ENCODE results near the gene BAIAP2. TPM values are rescaled to one million over a fixed set of nuclear protein-coding genes. Genes with fewer than 3 reads are reported as not detected.

Gene BAIAP2
- total RNA-seq, 6 experiments from 2014 or later: 30.8 to 47.4 (median 35.9) TPM

GRCh38 chr17:81097134-81097942 lies 62.4 kb downstream of the BAIAP2 start:
- peak; percentile 88 for TF ChIP-seq CTCF (IDR thresholded peaks at IDR 0.05)
- Mint-ChIP-seq H3K9me3 (no peaks in the 10 kb centered on the region), H3K27ac (peak overlapping the region; percentile 98), H3K27me3 (ENCODE audit: insufficient read depth) (peaks cover 3% of the 10 kb centered on the region; the same call in 1 of the 2 replicates), H3K36me3 (ENCODE audit: low read depth) (no peaks in the 10 kb centered on the region), H3K4me3 (peak overlapping the region; percentile 78), H3K4me1 (ENCODE audit: low read depth) (peaks cover 42% of the 10 kb centered on the region)
- peak; percentile 61 for DNase-seq

GRCh38 chr17:81097943-81098308 lies 63.0 kb downstream of the BAIAP2 start:
- no peaks in the 10 kb centered on the region for H3K9me3 Mint-ChIP-seq
- peaks cover 42% of the 10 kb centered on the region for H3K4me1 Mint-ChIP-seq (ENCODE audit: low read depth)
- DNase-seq: peak; percentile 10
- H3K4me3 Mint-ChIP-seq: no peak overlapping the region; the same call in 1 of the 2 replicates
- no peak for TF ChIP-seq CTCF (IDR thresholded peaks at IDR 0.05)
- peaks cover 3% of the 10 kb centered on the region; the same call in 1 of the 2 replicates for H3K27me3 Mint-ChIP-seq (ENCODE audit: insufficient read depth)
- no peaks in the 10 kb centered on the region for H3K36me3 Mint-ChIP-seq (ENCODE audit: low read depth)
- peak overlapping the region; percentile 91 for H3K27ac Mint-ChIP-seq

GRCh38 chr17:81099888-81100287 lies 64.9 kb downstream of the BAIAP2 start:
- Mint-ChIP-seq H3K9me3 (no peaks in the 10 kb centered on the region), H3K36me3 (ENCODE audit: low read depth) (no peaks in the 10 kb centered on the region), H3K4me1 (ENCODE audit: low read depth) (peaks cover 30% of the 10 kb centered on the region), H3K27ac (no peak overlapping the region), H3K4me3 (no peak overlapping the region), H3K27me3 (ENCODE audit: insufficient read depth) (no peaks in the 10 kb centered on the region)
- DNase-seq: no peak
- TF ChIP-seq CTCF (IDR thresholded peaks at IDR 0.05): no peak

- no peak for TF ChIP-seq CTCF (IDR thresholded peaks at IDR 0.05)
- Mint-ChIP-seq H3K27me3 (ENCODE audit: insufficient read depth) (no peaks in the 10 kb centered on the region; the same call in 1 of the 2 replicates), H3K36me3 (ENCODE audit: low read depth) (no peaks in the 10 kb centered on the region), H3K4me3 (no peak overlapping the region), H3K4me1 (ENCODE audit: low read depth) (peaks cover 24% of the 10 kb centered on the region), H3K27ac (no peak overlapping the region), H3K9me3 (no peaks in the 10 kb centered on the region)
- no peak for DNase-seq
Measured at GRCh38 chr17:81100668-81101067, 65.7 kb downstream of the BAIAP2 start.

GRCh38 chr17:81101614-81102306 lies 66.8 kb downstream of the BAIAP2 start:
- Mint-ChIP-seq H3K27me3 (ENCODE audit: insufficient read depth) (peaks cover 1% of the 10 kb centered on the region; the same call in 1 of the 2 replicates), H3K9me3 (no peaks in the 10 kb centered on the region), H3K36me3 (ENCODE audit: low read depth) (no peaks in the 10 kb centered on the region), H3K4me1 (ENCODE audit: low read depth) (peaks cover 15% of the 10 kb centered on the region), H3K4me3 (no peak overlapping the region), H3K27ac (no peak overlapping the region)
- peak; percentile 75 for DNase-seq
- peak; percentile 100 for TF ChIP-seq CTCF (IDR thresholded peaks at IDR 0.05)
